NCI-H2107 (cell line): ENCODE measurements around the gene FOCAD.

ENCODE experiments used
- DNase-seq: peaks from one replicate; lab custom pipeline; 2025; lab: John Stamatoyannopoulos, UW

FOCAD gene

DNA sequence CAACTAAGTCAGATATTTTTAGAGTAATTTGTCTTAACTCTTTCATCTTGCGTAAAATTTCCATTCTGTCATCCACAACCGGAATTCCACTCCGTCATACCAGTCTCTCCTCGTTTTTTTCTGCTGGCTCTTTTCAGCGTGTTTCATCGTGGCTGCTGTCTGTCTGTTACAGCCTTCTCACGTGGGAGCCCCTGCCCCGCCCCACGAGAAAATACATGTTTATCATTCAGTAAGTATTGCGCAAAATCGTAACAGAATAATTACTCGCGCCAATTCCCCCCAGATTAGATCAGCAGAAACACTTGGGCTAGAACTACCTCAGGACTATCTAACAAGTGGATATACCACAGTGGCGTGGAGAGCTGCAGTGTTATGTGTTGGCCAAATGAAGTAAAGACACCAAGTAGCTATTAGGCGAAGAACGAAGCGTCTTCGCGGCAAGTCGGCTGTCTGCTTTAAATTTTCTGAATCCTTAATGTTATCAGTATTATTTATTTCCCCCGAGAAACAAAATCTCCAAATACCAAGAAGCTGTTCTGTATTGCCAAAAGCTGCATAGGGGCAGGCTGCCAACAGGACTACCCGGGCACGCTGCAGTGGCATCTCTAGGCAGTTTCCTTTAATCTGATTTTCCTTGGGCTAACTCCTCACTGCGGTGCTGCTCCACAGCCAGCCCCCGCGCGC, 566 bp upstream of the FOCAD start:
- DNase-seq = no peak

DNA sequence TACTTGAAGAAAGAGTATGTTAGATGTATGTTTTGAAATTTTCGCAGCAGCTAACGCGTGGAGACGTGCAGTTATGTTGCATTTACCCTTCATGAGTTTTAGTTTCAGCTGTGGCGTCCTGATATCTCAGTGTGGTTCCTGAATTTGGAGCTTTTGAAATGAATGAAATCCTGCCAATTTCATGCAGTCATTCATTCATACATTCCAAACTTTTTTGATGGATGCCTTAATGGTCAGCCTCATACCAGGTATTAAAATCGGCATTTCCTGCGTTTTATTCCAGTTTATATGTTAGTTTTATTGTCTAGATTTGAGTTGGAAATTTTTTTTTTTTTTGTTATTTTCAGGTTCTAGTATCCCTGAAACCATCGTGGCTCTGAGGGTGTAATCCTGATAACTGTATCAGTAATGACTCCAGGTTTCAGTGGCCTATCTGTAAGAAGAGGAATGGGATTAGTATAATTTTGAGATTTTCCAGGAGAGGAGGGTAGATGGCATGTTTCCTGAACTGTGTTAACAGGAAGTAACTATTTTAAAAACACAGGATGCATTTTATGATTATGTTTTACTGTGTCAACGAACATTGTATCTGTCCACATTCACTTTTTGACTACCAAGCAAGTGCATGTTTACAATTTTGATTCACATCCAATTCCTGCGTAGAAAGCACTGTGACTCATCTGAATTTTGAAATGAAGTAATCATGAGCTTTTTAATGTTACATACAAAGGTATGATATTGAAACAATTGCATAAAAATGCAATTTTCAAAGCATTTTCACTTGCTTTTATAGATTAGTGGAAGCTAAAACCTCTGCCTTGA, 1.0 kb downstream of the FOCAD start:
- DNase-seq = no peak

DNA sequence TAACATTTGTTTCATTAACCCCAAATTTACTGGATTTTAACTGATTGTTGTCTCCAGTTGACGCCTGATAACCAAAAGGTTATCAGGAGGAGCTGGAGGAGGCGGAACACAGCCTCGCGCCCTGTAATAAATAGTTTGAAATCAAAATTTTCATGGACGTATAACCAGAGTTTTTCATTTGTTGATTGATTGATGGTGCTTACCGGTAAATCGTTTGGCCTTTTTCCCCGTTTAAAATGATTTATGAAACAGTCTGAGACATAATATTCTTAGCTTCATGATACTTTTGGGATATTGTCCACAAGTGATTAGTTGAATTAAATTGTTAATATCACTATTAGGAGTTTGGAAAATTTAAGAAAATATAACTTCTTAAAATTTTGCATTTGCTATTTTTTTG, 1.7 kb downstream of the FOCAD start:
- no peak for DNase-seq

DNA sequence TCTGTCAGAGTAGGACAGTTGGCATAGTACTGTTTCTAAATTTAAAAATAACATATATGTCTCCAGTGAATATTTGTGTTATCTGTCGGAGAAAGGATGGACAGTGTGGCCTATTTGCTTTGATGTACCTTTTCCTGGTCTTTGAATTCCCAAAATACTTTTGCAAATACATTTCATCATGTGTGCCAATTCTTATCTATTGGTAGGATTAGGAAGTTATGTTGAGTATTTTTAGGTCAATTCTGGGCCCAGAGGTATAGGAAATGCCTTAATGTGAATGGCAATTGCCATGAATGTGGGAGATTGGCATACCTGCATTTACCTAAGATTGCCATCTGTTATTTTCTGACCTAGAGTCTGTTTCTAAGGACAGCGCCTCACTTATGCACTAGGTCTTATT, 5.8 kb downstream of the FOCAD start:
- no peak for DNase-seq

DNA sequence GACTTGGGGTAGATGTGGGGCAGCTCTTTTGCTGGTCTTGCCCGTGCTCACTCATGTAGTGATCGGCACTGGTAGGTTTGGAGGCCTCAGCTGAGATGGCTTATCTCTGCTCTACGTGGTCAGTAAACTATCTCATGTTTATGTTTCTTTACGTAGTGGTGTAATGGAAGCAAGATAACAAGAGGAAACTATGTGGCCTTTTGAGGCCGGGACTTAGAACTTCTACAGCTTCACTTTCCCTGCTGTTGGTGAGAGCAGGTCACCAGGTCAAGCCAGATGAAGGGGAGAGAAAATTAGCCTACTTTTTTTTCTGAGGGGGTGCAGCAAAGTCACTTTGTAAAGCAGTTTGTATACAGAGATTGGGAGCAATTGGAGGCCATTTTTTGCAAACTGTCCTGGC, 8.5 kb downstream of the FOCAD start:
- no peak for DNase-seq

DNA sequence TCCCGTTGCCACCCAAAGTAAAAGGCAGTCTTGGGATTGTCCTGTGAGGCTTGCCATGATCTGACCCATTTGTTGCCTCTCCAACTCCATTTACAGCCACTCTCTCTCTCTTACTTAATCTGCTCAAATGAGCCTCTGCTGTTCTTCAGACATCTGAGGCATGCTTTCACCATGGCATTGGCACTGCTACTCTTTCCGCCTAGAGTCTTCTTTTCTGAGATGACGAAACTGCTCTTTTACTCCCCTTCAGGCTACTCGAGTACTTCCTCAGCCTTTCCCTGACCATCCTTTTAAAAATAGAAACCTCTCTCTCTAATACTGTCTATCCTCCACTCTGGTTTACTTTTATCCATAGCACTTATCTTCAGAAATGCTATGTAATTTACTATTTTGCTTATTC, 9.0 kb downstream of the FOCAD start:
- DNase-seq = no peak

DNA sequence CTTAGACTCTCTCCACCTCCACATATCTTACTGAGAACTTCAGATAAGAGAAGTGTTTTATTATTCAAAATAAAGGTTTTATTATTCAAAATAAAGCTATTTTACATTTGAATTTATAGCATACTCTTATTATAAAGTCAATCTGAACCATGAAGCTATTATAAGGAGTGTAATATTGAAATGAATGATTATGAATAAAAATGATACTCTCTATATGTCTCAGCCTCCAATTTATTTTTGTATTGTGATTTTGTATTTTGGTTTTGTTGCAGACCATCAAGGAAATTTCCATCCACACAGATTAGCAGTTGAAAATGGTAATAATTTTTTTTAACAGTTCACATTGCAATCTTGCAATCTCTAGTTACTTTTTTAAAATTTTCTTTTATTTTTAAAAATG, 10.2 kb downstream of the FOCAD start:
- no peak for DNase-seq

DNA sequence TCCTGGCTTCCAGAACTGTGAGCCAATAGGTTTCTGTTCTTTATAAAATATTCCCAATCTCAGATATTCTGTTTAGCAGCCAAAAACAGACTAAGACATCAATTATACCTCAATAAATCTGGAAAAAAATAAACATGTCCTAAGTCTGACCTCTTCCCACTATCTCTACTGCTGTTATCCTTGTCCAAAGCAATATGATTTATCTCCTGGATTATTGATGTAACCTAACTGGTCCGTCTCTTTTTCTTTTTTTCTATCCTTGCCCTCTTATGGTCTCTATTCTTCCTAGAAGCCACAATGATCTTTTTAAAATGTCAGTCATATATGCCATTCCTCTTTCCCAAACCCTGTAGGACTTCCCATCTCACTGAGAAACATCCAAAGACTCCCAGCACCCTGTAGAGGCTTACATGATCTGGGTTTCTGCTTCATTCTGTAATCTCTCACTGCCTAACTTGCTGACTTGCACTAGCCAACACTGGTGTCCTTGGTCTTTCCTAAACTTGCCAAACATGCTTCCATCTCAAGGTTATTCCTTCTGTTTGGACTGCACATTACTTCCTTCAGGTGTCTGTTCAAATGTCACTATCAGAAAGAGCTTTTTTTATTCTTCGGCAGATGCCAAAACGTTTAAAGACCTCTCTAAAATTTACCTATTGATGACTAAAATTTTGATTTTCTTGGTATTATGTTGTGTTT, 13.1 kb downstream of the FOCAD start:
- no peak for DNase-seq

DNA sequence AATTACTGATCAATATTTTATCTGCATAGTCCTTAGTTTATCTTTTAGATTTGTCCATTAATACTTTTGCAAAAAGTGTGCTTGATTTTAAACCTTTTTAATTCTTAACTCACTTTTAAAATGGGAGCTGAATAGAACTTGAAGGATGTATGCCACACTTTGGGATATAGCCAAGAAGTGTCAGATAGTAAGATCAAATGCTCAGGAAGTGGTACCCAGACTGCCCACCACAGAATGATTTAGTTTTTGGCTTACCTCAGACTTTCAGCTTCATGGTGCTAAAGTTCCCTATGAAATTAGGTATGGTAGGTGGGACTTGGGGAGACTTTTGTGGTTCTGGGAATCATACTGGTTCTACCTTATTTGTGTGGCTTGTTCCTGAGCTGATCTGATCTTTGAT, 14.7 kb downstream of the FOCAD start:
- DNase-seq = no peak

DNA sequence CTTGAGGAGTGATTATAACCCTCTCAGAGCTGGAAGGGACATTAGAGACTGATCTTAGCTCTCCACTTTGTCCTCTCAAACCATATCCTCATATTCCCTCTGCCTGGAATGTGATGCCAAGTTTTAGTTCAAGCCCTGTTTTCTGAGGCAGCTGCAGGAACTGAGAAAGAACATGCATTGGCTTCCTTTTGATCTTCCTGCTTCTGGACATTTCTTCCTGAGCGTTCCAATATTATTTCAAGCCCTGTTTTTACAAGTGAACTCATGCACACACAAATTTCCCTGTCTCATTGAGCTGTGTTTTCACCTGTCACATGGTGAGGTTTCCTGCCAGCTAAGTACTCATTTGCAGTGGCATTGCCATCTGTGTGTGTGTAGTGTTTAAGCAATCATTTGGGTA, 17.0 kb downstream of the FOCAD start:
- no peak for DNase-seq

DNA sequence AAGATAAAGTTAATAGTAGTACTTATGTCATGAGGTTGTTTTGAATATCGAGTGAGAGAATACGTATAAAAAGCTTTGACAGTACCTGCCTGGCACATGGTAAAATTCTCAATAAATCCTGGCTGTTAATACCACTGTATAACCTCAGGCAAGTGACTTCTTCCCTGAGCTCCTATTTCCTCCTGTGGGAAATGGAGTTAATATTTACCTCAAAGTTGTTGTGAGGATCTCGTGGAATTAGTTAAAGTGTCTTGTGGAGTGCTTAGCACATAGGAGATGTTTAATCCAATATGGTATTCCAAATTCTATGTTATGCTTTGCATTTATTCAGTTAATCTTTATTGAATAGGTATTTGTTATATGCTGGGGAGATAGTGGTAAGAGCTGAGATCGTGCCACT, 18.5 kb downstream of the FOCAD start:
- no peak for DNase-seq

DNA sequence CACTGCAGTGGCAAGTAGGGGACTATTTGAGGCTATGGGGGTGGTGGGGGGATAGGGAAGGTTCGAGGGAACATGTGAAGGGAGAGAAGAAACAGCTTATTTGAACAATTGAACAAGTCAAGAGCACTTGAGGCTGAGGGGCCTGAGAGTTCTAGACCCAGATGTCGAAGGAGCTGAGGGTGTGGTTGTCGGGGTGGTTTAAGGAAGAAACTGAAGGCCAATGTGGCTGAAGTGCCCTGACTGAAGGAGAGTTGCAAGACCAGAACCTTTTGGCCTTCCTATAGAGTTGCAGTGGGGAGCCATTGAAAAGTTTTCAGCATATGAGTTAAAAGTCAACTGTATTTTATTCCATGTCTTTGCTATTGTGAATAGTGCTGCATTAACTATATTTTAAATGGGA, 19.1 kb downstream of the FOCAD start:
- DNase-seq = no peak

DNA sequence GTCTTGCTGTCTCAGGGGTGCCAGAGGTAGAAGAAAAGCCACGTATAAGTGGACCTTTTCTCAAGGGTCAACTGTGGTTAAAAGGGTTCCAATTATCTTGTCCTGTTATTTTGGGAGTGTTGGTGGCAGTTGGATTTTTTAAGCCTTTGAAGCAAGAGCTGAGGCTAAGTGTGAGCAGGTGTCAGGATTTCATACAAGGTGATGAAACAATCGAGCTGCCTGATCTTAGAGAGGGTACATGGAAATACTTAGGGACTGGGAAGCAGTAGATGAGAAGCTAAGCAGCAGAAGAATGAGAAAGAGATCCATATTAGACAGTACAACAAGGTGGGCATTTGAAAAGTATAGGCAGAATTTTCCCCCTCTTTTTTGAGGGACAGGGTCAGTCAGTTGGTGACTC, 23.6 kb downstream of the FOCAD start:
- DNase-seq = no peak

DNA sequence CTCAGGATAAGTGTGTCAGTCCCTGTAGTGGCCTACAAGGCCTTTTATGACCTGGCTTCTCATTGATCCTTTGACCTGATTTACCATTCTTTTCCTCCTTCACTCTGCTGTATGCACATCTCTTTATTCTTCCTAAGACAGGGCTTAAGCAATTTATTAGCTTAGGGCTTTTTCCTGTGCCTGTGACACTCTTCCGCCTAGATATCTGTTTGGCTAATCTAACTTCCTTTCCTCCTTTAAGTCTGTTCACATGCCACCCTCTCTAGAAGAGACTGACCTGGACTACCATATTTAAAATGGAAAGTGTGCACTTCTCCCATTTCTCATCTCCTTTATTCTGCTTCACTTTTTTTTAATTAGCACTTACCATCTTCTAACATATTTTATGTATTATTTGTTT, 29.1 kb downstream of the FOCAD start:
- no peak for DNase-seq

DNA sequence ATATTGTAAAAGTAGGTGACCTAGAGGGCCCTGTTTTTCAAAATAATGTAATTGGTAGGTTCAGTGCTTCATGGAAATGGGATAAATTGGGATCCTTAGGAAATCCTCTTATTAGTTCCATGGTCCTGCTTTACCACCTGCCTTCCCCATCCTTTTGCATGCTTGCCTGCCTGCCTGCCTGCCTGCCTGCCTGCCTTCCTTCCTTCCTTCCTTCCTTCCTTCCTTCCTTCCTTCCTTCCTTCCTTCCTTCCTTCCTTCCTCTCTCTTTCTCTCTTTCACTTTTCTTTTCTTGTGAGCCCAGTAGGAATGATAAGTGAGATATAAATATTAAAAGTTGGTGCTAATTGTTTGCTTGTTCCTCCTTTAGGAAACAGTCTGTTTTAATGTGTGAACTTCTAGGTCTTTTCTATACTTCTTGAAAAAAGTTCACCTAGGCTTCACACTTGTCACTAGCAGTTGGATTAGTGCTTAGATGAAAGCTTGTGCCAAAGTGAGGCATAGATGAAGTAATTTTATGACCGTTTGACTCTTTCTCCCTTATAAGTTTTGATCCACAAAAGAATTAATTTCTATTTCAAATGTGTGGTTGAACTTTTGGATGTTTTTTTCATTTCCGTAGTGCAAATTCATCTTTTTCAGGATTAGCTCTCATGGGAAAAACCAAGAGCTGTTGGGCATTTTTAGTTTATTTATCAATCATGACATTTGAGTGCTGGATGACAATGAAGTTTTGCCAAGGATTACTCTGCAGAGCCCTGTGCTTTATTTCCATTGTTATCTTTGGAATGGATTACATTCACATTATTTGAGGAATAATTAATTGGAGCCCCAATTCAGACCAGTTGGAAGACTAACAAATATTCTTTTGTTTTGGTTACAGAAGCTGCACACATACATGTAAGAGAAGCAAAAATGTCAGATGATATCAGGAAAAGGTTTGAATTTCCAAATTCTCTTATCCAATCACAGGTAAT, 30.7 kb downstream of the FOCAD start:
- DNase-seq = no peak

DNA sequence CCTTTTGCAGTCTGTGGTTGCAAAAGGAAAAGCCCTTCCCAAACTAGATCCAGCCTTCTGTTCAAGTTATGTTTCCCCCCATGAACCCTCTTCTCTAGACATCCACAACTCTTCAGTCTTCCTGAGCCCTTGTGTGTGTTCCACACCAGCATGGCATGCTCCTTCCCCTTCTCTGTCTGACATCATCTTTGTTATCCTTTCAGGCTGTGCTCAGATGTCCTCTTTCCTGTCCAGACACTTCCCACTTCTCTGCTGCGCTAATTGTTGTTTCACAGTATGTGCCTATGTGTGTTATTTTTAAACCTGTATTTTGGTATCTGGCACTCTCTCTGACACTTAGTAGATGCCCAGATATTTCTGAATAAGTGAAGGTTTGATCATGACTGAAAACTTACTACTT, 38.2 kb downstream of the FOCAD start:
- DNase-seq = no peak

DNA sequence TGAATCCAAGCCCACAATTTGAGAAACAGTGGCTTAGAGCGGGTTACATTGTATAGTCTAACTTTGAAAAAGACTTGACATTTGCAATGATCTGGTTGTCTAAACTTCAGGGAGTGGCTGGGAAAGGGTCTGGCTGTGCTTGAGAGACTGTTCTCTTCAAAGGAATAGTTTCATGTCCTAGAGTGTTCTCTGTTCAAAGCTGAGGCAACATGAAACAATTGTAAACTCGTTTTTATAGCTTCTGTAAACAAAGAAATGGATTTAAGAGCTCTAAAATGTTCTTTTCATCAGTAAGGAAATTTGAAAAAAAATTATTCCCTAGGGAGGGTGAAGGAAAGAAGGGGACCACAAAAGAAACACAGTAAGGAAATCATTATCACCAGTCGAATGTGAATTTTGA, 41.6 kb downstream of the FOCAD start:
- no peak for DNase-seq

DNA sequence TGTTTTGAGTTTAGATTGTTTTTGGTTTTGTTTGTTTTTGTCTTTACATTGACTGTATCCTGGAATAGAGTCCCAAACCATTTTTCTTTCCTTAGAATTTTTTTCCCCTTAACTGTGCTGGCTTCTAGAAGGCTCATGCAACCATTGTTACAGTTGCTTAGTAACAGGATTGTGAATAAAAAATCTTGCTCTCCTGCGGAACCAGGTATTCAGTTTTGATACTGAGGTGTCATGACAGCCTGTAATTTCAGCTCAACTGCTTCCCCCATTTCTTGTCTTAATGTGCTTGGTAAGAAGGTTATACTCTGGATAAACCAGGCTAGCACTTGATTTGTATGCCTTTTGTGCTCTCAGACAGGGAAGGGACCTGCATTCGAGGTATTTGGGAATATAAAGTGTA, 42.1 kb downstream of the FOCAD start:
- DNase-seq = no peak

DNA sequence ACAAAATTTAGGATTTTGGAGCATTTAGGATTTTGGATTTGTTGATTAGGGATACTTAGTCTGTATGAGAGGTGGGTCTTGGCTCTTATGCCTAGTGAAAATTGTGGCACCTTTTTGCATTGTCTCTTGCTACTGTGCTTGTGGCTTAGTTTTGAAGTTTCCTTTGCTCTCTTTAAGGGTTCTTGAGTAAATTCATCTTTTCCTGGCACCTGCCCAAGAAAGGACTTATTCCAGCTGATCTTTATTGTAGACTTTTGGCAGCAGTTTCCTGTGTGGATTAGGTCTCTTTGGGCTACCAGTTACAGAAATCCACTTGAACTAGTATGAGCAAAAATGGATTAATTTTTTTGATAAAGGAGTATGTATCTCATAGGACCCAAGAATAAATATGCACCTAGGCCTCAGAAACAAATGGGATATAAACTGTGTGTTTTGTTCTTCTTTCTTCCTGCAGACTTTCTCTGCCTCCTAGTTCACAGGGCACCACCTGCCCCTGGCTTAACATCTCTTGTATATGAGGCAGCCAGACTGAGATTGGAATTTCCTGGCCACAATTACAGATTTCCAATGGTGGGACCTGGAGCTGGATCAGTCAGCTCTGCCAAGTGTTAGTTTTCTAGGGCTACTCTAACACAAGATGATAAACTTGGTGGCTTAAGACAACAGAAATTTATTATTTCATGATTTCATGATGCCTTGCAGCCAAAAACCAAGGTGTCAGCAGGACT, 44.6 kb downstream of the FOCAD start:
- no peak for DNase-seq

DNA sequence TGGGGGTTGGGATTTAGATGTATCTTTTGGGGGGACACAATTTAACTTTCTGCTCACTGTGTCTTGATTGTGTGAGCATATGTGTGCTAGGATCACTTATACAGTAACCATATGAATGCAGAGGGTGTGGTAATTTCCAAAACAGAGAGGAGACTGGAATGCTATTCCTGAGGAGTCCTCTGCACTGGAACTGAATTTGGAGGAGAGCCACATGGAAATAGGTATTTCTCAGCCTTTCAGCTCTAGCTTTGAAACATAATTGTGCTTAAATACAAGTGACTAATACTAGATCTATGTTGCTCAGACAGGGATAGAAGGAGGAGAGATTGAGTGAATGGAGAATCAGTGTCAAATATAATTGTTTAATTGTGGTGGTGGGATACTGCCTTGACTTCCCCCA, 45.5 kb downstream of the FOCAD start:
- no peak for DNase-seq

DNA sequence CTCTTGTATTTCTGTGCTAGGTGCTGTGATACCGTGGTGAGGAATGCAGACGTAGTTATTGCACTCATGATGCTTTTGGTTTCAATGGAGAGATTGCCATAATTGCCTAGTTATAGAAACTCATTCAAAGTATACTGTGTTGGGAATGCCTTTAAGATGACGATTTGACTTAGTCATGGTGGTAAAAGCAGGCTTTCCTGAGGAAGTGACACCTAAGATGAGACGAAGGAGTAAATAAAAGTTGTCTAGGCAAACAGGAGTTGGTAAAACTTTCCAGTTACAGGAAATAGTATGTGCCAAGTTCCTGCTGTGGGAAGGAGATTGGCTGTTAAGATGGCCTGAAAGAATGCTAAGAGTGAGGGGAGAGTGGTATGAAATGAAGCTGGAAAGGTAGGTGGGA, 48.1 kb downstream of the FOCAD start:
- DNase-seq = no peak
